Gastrocnemius medialis (tissue), 4 donors: ENCODE measurements around the gene RYR2.

Experiments used
- POLR2A ChIP-seq, 2 donors: fragments of 450-650 bp; IDR thresholded peaks; one replicate each; pipeline ENCODE4 v1.6.1; 2017; ENCODE audit warnings: antibody characterized with exemption in 2 of 2, mild to moderate bottlenecking in 2 of 2, moderate library complexity in 2 of 2
- TF ChIP-seq, protein P1 (sequence below), 5 experiments: fragments of 450-650 bp in 3 of 5; fragments of 200-600 bp in 2 of 5; sonication (generic) in 2 of 5; IDR thresholded peaks in 4 of 5; conservative IDR thresholded peaks in 1 of 5; 1 replicate in 4 of 5; 2 replicates in 1 of 5; pipeline ENCODE4 v1.5.1; 2016 to 2019; ENCODE audit warnings: antibody characterized with exemption in 5 of 5, mild to moderate bottlenecking in 3 of 5, moderate library complexity in 3 of 5

DNA sequence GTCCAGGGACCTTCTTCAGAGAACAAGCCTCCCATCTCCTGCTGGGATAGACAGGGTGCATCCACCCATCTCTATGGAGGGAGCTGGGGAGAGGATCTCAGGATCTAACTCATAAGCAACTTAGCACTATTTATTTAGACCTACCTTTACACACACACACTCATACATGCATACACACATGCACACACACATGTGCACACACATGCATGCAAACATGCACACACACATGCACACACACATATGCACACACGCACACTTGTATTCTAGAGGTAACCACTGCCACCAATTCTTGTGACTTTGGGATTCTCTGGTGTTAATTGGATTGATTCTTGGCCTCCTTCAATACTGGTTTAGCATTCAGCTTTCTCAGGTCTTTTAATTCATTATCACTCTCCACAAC is 47.5 kb upstream of the RYR2 start:
- no peak for TF ChIP-seq POLR2A (IDR thresholded peaks at IDR 0.05)
- TF ChIP-seq, protein P1, sequence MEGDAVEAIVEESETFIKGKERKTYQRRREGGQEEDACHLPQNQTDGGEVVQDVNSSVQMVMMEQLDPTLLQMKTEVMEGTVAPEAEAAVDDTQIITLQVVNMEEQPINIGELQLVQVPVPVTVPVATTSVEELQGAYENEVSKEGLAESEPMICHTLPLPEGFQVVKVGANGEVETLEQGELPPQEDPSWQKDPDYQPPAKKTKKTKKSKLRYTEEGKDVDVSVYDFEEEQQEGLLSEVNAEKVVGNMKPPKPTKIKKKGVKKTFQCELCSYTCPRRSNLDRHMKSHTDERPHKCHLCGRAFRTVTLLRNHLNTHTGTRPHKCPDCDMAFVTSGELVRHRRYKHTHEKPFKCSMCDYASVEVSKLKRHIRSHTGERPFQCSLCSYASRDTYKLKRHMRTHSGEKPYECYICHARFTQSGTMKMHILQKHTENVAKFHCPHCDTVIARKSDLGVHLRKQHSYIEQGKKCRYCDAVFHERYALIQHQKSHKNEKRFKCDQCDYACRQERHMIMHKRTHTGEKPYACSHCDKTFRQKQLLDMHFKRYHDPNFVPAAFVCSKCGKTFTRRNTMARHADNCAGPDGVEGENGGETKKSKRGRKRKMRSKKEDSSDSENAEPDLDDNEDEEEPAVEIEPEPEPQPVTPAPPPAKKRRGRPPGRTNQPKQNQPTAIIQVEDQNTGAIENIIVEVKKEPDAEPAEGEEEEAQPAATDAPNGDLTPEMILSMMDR (IDR thresholded peaks at IDR 0.05 in 4 of 5, conservative IDR thresholded peaks at IDR 0.05 in 1 of 5): no peak
